Measurements from ENCODE around the gene FBXO46.

The FBXO46 gene

GRCh38 chr19:45730368-45731288 lies at the start of gene FBXO46:
Gene FBXO46 (minus strand): TSS chr19:45730896. CDS start chr19:45713495, 17,401 bp downstream.
- DNase-seq, result peak; percentile 99

GRCh38 chr19:45780146-45780447 lies 49.4 kb upstream of the FBXO46 start:
- peak; percentile 42 for DNase-seq

GRCh38 chr19:45779231-45780145 lies 48.8 kb upstream of the FBXO46 start:
- DNase-seq, result peak; percentile 83

- no peak for DNase-seq
These were observed 47.4 kb upstream of the FBXO46 start for GRCh38 chr19:45778010-45778661.

GRCh38 chr19:45777395-45777961 lies 46.8 kb upstream of the FBXO46 start:
- no peak for DNase-seq

- DNase-seq, result no peak
These were observed 44.1 kb upstream of the FBXO46 start for GRCh38 chr19:45774765-45775164.

- DNase-seq, result no peak
These were observed 42.7 kb upstream of the FBXO46 start for GRCh38 chr19:45773384-45773783.

- no peak for DNase-seq
These were observed 42.2 kb upstream of the FBXO46 start for GRCh38 chr19:45772912-45773311.

GRCh38 chr19:45772130-45772840 lies 41.6 kb upstream of the FBXO46 start:
- DNase-seq, result no peak

- DNase-seq, result no peak
These were observed 40.7 kb upstream of the FBXO46 start for GRCh38 chr19:45771311-45771933.

- peak; percentile 95 for DNase-seq
These were observed 39.8 kb upstream of the FBXO46 start for GRCh38 chr19:45770192-45771101.

- DNase-seq, result no peak
These were observed 39.1 kb upstream of the FBXO46 start for GRCh38 chr19:45769821-45770191.

- DNase-seq, result peak; percentile 89
These were observed 38.5 kb upstream of the FBXO46 start, which contains the start of gene SIX5 for GRCh38 chr19:45768984-45769782. Gene SIX5 (minus strand): TSS chr19:45769252. CDS start chr19:45768844, 408 bp downstream.

- DNase-seq, result no peak
These were observed 37.9 kb upstream of the FBXO46 start for GRCh38 chr19:45768655-45768983.

GRCh38 chr19:45767881-45768654 lies 37.4 kb upstream of the FBXO46 start:
- DNase-seq, result no peak

GRCh38 chr19:45767410-45767880 lies 36.7 kb upstream of the FBXO46 start:
- DNase-seq, result peak; percentile 5

GRCh38 chr19:45766869-45767346 lies 36.2 kb upstream of the FBXO46 start:
- no peak for DNase-seq

GRCh38 chr19:45766296-45766868 lies 35.7 kb upstream of the FBXO46 start:
- no peak for DNase-seq
